Measurements from ENCODE around the gene SAP25.

Gene SAP25

DNA sequence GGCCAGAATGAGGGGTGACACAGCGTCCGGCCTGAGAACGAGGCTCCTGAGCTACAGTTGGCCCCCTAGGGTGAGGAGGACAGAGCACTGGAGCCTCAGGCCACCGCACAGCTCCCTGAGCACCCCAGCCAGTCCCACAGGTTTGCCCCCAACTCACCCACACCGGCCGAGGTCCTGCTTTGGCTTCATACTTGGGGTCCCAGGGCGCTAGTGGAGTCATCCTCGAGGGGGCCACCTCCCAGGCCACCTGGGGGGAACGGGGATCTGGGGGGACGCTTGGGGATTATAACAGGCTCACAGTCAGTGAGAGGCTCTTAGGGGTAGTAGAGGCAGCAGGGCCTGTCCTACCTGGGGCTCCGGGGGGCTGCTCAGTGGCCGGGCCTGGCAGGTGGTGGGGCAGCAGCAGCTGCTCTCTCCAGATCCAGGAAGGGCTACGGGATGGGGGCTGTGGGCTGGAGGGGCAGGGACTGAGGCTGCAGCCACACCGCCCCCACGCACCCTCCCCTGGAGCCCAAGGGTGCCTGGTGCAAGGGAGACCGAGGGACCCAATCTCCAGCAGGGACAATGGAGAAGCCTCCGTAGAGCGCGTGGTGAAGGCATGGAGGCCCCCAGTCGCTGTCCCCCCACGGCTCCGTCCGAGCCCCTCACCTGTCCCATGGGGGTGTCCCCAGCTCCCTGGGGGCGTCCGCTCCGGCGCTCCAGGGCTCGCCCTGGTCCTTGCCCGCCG lies 588 bp downstream of the SAP25 start:
- H3K36me3 ChIP-seq (ENCODE audit: insufficient read depth, insufficient read length, low read length), result peaks cover 46% of the 10 kb centered on the region
- TF ChIP-seq ZNF274 (IDR thresholded peaks at IDR 0.05; ENCODE audit: low read depth, low read length), result no peak
- TF ChIP-seq SUZ12 (IDR thresholded peaks at IDR 0.05; ENCODE audit: extremely low read depth, insufficient read depth, insufficient read length), result no peak
- no peak for TF ChIP-seq YY1 (IDR thresholded peaks at IDR 0.05; ENCODE audit: insufficient read depth, insufficient read length)
- peak overlapping the region; percentile 61 for H3K9ac ChIP-seq (ENCODE audit: insufficient read length, low read depth)
- no peak for DNase-seq (ENCODE audit: low read depth, low spot score)
- no peaks in the 10 kb centered on the region for H3K9me3 ChIP-seq (ENCODE audit: insufficient read depth, low read length)
- peaks cover 21% of the 10 kb centered on the region for H3K4me1 ChIP-seq (ENCODE audit: insufficient read depth, insufficient read length)
- no peak overlapping the region for H3K4me3 ChIP-seq (ENCODE audit: insufficient read length, low read depth)
- H3K27me3 ChIP-seq (ENCODE audit: insufficient read depth, insufficient read length), result no peaks in the 10 kb centered on the region

DNA sequence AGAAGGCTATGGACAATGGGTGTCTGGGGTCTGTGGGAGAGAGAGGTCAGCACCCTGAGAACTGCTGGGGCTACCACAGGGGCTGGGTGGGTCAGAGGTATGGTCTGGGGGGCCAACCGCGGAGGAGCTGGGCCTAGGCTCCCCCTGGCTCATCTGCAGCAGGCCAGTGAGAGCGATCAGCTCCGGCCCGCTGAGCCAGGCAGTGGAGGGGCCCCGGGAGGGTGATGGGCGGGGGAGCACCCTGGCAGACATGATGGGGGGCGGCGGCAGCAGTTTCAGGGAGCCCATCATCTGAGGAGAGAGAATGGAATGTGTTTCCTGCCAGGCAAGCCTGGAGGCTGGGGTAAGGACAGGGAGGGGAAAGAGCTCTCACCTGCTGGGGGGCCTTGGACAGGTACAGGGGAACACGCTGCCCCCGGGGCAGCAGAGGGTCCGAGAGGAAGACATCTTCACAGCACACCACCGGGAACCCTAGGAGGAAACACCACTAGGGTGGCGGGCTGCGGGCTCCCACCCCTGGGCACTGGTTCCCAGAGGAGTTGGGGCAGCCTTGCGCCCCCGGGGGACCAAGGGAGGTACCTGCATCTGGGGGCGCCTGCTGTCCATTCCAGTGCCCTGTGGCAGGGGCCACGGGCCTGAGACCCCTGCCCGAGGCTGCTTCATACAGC lies 1.3 kb downstream of the SAP25 start:
- no peak for TF ChIP-seq YY1 (IDR thresholded peaks at IDR 0.05; ENCODE audit: insufficient read depth, insufficient read length)
- no peak for TF ChIP-seq ZNF274 (IDR thresholded peaks at IDR 0.05; ENCODE audit: low read depth, low read length)
- no peak for TF ChIP-seq SUZ12 (IDR thresholded peaks at IDR 0.05; ENCODE audit: extremely low read depth, insufficient read depth, insufficient read length)
- Histone ChIP-seq H3K4me3 (ENCODE audit: insufficient read length, low read depth) (no peak overlapping the region), H3K36me3 (ENCODE audit: insufficient read depth, insufficient read length, low read length) (peaks cover 39% of the 10 kb centered on the region), H3K27me3 (ENCODE audit: insufficient read depth, insufficient read length) (no peaks in the 10 kb centered on the region), H3K9ac (ENCODE audit: insufficient read length, low read depth) (peak overlapping the region; percentile 61), H3K4me1 (ENCODE audit: insufficient read depth, insufficient read length) (peaks cover 24% of the 10 kb centered on the region), H3K9me3 (ENCODE audit: insufficient read depth, low read length) (no peaks in the 10 kb centered on the region)
- DNase-seq (ENCODE audit: low read depth, low spot score), result no peak

DNA sequence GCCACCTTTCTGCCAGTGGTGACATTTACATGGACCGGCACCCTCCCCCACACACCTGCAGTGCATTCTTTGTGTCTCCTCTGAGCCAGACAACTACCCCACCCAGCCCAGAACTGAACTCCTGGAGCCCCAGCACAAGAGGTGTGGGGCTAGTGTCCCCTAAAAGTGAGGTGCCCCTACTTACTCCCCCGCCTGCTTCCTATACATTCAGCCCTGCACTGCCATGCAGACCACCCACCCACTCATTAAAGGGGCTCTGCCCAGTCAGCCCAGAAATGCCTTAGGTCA lies 1.9 kb downstream of the SAP25 start:
- H3K9ac ChIP-seq (ENCODE audit: insufficient read length, low read depth), result peak overlapping the region; percentile 61
- H3K27me3 ChIP-seq (ENCODE audit: insufficient read depth, insufficient read length), result no peaks in the 10 kb centered on the region
- TF ChIP-seq ZNF274 (IDR thresholded peaks at IDR 0.05; ENCODE audit: low read depth, low read length) (no peak), SUZ12 (IDR thresholded peaks at IDR 0.05; ENCODE audit: extremely low read depth, insufficient read depth, insufficient read length) (no peak), YY1 (IDR thresholded peaks at IDR 0.05; ENCODE audit: insufficient read depth, insufficient read length) (no peak)
- no peak for DNase-seq (ENCODE audit: low read depth, low spot score)
- H3K4me1 ChIP-seq (ENCODE audit: insufficient read depth, insufficient read length), result peaks cover 26% of the 10 kb centered on the region
- no peaks in the 10 kb centered on the region for H3K9me3 ChIP-seq (ENCODE audit: insufficient read depth, low read length)
- no peak overlapping the region for H3K4me3 ChIP-seq (ENCODE audit: insufficient read length, low read depth)
- peaks cover 33% of the 10 kb centered on the region for H3K36me3 ChIP-seq (ENCODE audit: insufficient read depth, insufficient read length, low read length)

DNA sequence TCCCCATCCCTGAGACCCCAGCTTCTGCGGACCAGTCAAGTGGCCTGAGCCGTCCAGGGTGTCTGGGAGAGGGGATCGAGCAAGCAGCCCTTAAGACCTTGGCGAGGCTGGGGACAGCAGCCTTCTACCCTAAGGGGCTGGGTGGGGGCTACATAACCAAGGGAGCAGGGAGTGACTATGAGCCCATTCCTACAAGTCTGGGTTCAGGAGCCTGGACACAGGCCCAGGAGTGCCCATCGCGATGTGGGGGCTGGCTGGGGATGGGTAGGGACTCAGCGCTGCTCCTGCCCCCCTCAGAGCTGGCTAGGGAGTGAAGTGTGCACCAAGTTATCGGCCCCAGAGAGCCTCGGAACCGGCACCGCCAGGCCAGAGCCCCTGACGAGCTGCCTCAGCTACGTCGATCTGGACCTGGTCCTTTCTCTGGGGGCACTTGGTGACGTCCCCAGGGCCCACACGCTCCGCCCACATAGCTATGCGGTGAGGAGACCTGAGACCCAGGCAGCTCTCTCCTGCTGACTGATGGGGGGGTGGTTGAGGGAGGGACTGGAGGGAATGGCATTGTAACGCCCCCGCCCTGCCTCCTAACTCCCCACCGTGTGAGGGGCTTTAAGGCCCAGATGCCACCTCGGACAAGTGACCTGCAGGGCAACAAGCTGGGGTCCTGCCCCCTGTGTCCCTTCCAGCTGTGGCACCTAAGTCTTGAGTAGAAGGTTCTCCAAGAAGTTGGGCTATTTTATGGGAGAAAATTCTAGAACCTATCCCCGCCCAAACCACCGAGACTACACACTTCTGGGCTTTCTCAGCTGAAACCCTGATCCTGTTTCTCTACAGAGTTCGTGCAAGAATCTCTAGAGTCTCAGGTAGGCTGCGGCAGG lies 2.5 kb downstream of the SAP25 start:
- H3K27me3 ChIP-seq (ENCODE audit: insufficient read depth, insufficient read length), result no peaks in the 10 kb centered on the region
- TF ChIP-seq YY1 (IDR thresholded peaks at IDR 0.05; ENCODE audit: insufficient read depth, insufficient read length) (no peak), ZNF274 (IDR thresholded peaks at IDR 0.05; ENCODE audit: low read depth, low read length) (no peak), SUZ12 (IDR thresholded peaks at IDR 0.05; ENCODE audit: extremely low read depth, insufficient read depth, insufficient read length) (no peak)
- H3K4me1 ChIP-seq (ENCODE audit: insufficient read depth, insufficient read length), result peaks cover 26% of the 10 kb centered on the region
- H3K9me3 ChIP-seq (ENCODE audit: insufficient read depth, low read length), result no peaks in the 10 kb centered on the region
- peak overlapping the region; percentile 76 for H3K9ac ChIP-seq (ENCODE audit: insufficient read length, low read depth)
- no peak for DNase-seq (ENCODE audit: low read depth, low spot score)
- H3K4me3 ChIP-seq (ENCODE audit: insufficient read length, low read depth), result no peak overlapping the region
- H3K36me3 ChIP-seq (ENCODE audit: insufficient read depth, insufficient read length, low read length), result peaks cover 29% of the 10 kb centered on the region

DNA sequence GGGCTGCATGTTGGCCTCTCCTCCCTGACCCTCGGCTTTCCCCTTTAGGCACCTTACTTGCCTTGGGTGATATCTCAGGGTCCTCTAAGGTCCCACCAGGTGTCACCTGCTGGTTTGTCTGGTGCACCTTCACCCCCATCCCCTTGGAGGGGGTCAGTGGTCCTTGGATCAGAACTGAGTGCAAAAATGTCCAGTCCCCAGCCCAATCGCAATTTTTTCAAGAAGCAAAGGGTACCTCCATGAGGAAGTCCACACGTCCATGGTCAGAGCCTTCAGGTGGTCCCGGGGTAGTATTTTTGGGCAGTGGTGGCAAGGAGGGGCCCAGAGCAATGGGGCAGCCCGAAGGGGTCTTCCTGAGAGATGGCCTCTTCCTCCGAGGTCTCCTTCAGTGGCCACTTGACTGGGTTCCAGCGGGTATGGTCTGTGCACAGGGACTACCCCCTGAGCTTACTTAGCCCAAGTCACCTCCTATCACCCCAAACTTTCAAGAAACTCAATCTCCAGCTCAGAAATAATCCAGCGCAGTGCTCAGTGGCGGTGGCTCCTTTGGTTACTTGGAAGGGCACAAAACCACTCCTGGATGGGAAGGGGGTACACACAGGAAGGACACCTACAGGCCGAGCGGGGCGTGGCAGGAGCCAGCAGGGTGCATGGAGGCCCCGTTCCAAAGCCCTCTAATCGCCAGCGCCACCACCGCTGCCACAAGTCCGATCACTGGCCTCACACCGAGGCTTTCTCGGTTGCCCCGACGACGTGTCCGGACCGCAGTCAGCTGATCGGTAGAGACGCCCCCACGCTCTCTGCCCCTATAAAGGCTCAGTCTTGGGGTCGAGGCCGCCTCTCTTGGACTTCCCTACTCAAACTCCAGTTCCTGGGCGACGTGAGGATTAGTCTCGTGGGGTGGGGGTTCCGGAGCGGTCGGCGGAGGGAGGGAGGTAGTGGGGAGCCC lies 4.5 kb downstream of the SAP25 start:
- H3K4me3 ChIP-seq (ENCODE audit: insufficient read length, low read depth), result peak overlapping the region; percentile 57
- H3K4me1 ChIP-seq (ENCODE audit: insufficient read depth, insufficient read length), result peaks cover 24% of the 10 kb centered on the region
- no peak for TF ChIP-seq ZNF274 (IDR thresholded peaks at IDR 0.05; ENCODE audit: low read depth, low read length)
- TF ChIP-seq YY1 (IDR thresholded peaks at IDR 0.05; ENCODE audit: insufficient read depth, insufficient read length), result no peak
- no peak for TF ChIP-seq SUZ12 (IDR thresholded peaks at IDR 0.05; ENCODE audit: extremely low read depth, insufficient read depth, insufficient read length)
- no peaks in the 10 kb centered on the region for H3K9me3 ChIP-seq (ENCODE audit: insufficient read depth, low read length)
- H3K9ac ChIP-seq (ENCODE audit: insufficient read length, low read depth), result peak overlapping the region; percentile 86
- DNase-seq (ENCODE audit: low read depth, low spot score), result peak; percentile 70
- H3K36me3 ChIP-seq (ENCODE audit: insufficient read depth, insufficient read length, low read length), result peaks cover 12% of the 10 kb centered on the region
- no peaks in the 10 kb centered on the region for H3K27me3 ChIP-seq (ENCODE audit: insufficient read depth, insufficient read length)

DNA sequence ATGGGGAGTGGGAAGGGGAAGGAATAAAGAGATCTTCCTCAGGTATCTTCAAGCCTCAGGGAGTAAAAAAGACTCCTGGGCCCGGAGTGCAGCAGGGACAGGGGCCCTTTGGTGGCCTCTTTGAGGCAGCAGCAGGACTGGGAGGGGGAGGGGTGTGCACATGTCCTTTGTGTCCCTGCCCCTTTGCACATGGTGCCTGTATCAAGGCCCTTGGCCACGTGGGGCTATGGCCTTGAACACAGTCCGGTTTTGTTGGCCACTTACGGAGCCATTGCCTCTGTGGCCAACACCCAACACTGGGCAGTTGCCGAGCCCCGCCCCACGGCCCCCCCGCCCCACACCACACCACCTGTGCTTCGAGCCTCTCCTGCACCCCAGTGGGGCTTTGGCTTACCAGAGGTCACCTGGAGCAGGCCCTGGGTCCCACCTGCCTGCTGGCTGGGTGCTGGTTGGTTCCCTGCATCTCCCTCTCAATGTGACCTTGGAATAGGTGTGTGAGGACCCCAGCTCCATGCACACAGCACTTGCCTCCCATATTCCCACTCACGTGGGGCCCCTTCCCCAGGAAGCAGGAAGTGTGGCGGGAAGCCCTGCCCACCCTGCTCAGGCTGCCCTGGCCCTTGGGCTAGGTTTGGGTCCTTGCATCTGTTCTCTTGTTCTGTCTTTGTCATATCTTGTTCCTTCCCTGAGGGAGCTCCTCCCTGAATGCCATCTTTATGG lies 5.4 kb downstream of the SAP25 start:
- DNase-seq (ENCODE audit: low read depth, low spot score), result no peak
- Histone ChIP-seq H3K9ac (ENCODE audit: insufficient read length, low read depth) (no peak overlapping the region), H3K9me3 (ENCODE audit: insufficient read depth, low read length) (no peaks in the 10 kb centered on the region), H3K27me3 (ENCODE audit: insufficient read depth, insufficient read length) (no peaks in the 10 kb centered on the region), H3K4me1 (ENCODE audit: insufficient read depth, insufficient read length) (peaks cover 24% of the 10 kb centered on the region), H3K4me3 (ENCODE audit: insufficient read length, low read depth) (no peak overlapping the region), H3K36me3 (ENCODE audit: insufficient read depth, insufficient read length, low read length) (peaks cover 6% of the 10 kb centered on the region)
- TF ChIP-seq SUZ12 (IDR thresholded peaks at IDR 0.05; ENCODE audit: extremely low read depth, insufficient read depth, insufficient read length), result no peak
- TF ChIP-seq YY1 (IDR thresholded peaks at IDR 0.05; ENCODE audit: insufficient read depth, insufficient read length), result no peak
- TF ChIP-seq ZNF274 (IDR thresholded peaks at IDR 0.05; ENCODE audit: low read depth, low read length), result no peak
